Muscle layer of duodenum (tissue), 2 donors: Measurements from ENCODE around the gene TAPT1.

Source experiments
- H3K27ac ChIP-seq: one replicate; pipeline ENCODE4 v1.7.0; 2013; ENCODE audit warnings: mild to moderate bottlenecking, low read length
- H3K27me3 ChIP-seq: one replicate; pipeline ENCODE4 v1.7.0; 2013; ENCODE audit warnings: low read depth, mild to moderate bottlenecking, control low read depth, low read length
- H3K36me3 ChIP-seq, 2 donors: one replicate each; pipeline ENCODE4 v1.7.0; 2013; ENCODE audit warnings: low read length in 2 of 2, control low read depth in 1 of 2, mild to moderate bottlenecking in 1 of 2; ENCODE audit not compliant: insufficient read depth in 2 of 2, control insufficient read depth in 1 of 2
- H3K4me1 ChIP-seq, 2 donors: one replicate each; pipeline ENCODE4 v1.7.0; 2013; ENCODE audit warnings: low read length in 2 of 2, mild to moderate bottlenecking in 2 of 2, control low read depth in 1 of 2, moderate library complexity in 1 of 2; ENCODE audit not compliant: insufficient read depth in 2 of 2, control insufficient read depth in 1 of 2
- H3K4me3 ChIP-seq, 2 donors: one replicate each; pipeline ENCODE4 v1.7.0; 2013; ENCODE audit warnings: low read length in 2 of 2, low read depth in 1 of 2, mild to moderate bottlenecking in 1 of 2
- H3K9me3 ChIP-seq, 2 donors: one replicate each; pipeline ENCODE4 v1.7.0; 2013; ENCODE audit warnings: low read length in 2 of 2, control low read depth in 1 of 2, mild to moderate bottlenecking in 1 of 2; ENCODE audit not compliant: control insufficient read depth in 1 of 2
- donor health status: healthy.

TAPT1 gene

GRCh38 chr4:16243285-16243684 is 17.0 kb upstream of the TAPT1 start:
- Histone ChIP-seq H3K4me1 (no peaks in the 10 kb centered on the region), H3K9me3 (no peaks in the 10 kb centered on the region), H3K4me3 (no peak overlapping the region), H3K27me3 (no peaks in the 10 kb centered on the region), H3K27ac (no peak overlapping the region), H3K36me3 (peaks cover 0 to 4% of the 10 kb centered on the region in 2 donors)

- H3K4me1 ChIP-seq, result no peaks in the 10 kb centered on the region
- H3K27me3 ChIP-seq, result no peaks in the 10 kb centered on the region
- no peaks in the 10 kb centered on the region for H3K36me3 ChIP-seq
- no peaks in the 10 kb centered on the region for H3K9me3 ChIP-seq
- no peak overlapping the region for H3K27ac ChIP-seq
- H3K4me3 ChIP-seq, result no peak overlapping the region
Observed at GRCh38 chr4:16240300-16240699, 14.0 kb upstream of the TAPT1 start.

GRCh38 chr4:16239086-16239485 is 12.8 kb upstream of the TAPT1 start:
- Histone ChIP-seq H3K36me3 (no peaks in the 10 kb centered on the region), H3K4me1 (no peaks in the 10 kb centered on the region), H3K9me3 (no peaks in the 10 kb centered on the region), H3K27ac (no peak overlapping the region), H3K27me3 (no peaks in the 10 kb centered on the region), H3K4me3 (no peak overlapping the region)

GRCh38 chr4:16238327-16238726 is 12.1 kb upstream of the TAPT1 start:
- Histone ChIP-seq H3K36me3 (no peaks in the 10 kb centered on the region), H3K4me3 (no peak overlapping the region), H3K4me1 (no peaks in the 10 kb centered on the region), H3K27me3 (no peaks in the 10 kb centered on the region), H3K9me3 (no peaks in the 10 kb centered on the region), H3K27ac (no peak overlapping the region)

- H3K36me3 ChIP-seq, result no peaks in the 10 kb centered on the region
- no peaks in the 10 kb centered on the region for H3K27me3 ChIP-seq
- no peaks in the 10 kb centered on the region for H3K4me1 ChIP-seq
- H3K27ac ChIP-seq, result no peak overlapping the region
- no peak overlapping the region for H3K4me3 ChIP-seq
- H3K9me3 ChIP-seq, result no peaks in the 10 kb centered on the region
Observed at GRCh38 chr4:16237715-16238114, 11.4 kb upstream of the TAPT1 start.

- Histone ChIP-seq H3K27ac (no peak overlapping the region), H3K4me1 (peaks cover 0 to 8% of the 10 kb centered on the region in 2 donors), H3K9me3 (no peaks in the 10 kb centered on the region), H3K27me3 (no peaks in the 10 kb centered on the region), H3K4me3 (no peak overlapping the region), H3K36me3 (no peaks in the 10 kb centered on the region)
Observed at GRCh38 chr4:16236402-16237023, 10.2 kb upstream of the TAPT1 start.

GRCh38 chr4:16235209-16235608 is 8.9 kb upstream of the TAPT1 start:
- Histone ChIP-seq H3K27me3 (no peaks in the 10 kb centered on the region), H3K9me3 (no peaks in the 10 kb centered on the region), H3K4me3 (no peak overlapping the region), H3K36me3 (no peaks in the 10 kb centered on the region), H3K4me1 (peaks cover 0 to 8% of the 10 kb centered on the region in 2 donors), H3K27ac (no peak overlapping the region)

- H3K27ac ChIP-seq, result no peak overlapping the region
- H3K4me1 ChIP-seq, result peaks cover 0 to 8% of the 10 kb centered on the region in 2 donors
- H3K27me3 ChIP-seq, result no peaks in the 10 kb centered on the region
- H3K9me3 ChIP-seq, result no peaks in the 10 kb centered on the region
- H3K4me3 ChIP-seq, result no peak overlapping the region
- H3K36me3 ChIP-seq, result no peaks in the 10 kb centered on the region
Observed at GRCh38 chr4:16233569-16234177, 7.4 kb upstream of the TAPT1 start.

- H3K36me3 ChIP-seq, result no peaks in the 10 kb centered on the region
- H3K4me3 ChIP-seq, result peak overlapping the region in 1 of 2 donors; percentile 32
- H3K27me3 ChIP-seq, result no peaks in the 10 kb centered on the region
- H3K9me3 ChIP-seq, result no peaks in the 10 kb centered on the region
- peaks cover 0 to 15% of the 10 kb centered on the region in 2 donors for H3K4me1 ChIP-seq
- peak overlapping the region; percentile 11 for H3K27ac ChIP-seq
Observed at GRCh38 chr4:16231570-16232245, 5.4 kb upstream of the TAPT1 start.

- Histone ChIP-seq H3K27ac (no peak overlapping the region), H3K4me3 (no peak overlapping the region), H3K36me3 (no peaks in the 10 kb centered on the region), H3K4me1 (peaks cover 0 to 15% of the 10 kb centered on the region in 2 donors), H3K27me3 (no peaks in the 10 kb centered on the region), H3K9me3 (no peaks in the 10 kb centered on the region)
Observed at GRCh38 chr4:16230308-16230707, 4.0 kb upstream of the TAPT1 start.

- Histone ChIP-seq H3K27me3 (no peaks in the 10 kb centered on the region), H3K9me3 (no peaks in the 10 kb centered on the region), H3K4me1 (peaks cover 4 to 19% of the 10 kb centered on the region in 2 donors), H3K4me3 (no peak overlapping the region), H3K27ac (no peak overlapping the region), H3K36me3 (no peaks in the 10 kb centered on the region)
Observed at GRCh38 chr4:16229604-16230003, 3.3 kb upstream of the TAPT1 start.
